Fibroblast of pulmonary artery (primary cell): ENCODE results near the gene PPIP5K1.
A peak's percentile ranks its signal among the peaks of the same experiment; 100 is the strongest.

ENCODE experiments used
- DNase-seq: peaks from one replicate; pipeline ENCODE4 v3.0.0-alpha.2; 2010; ENCODE audit warnings: low read depth
- H3K4me3 ChIP-seq: replicated peaks from 2 replicates; pipeline ENCODE4 v1.5.1; 2011; ENCODE audit warnings: low read depth, mild to moderate bottlenecking, control low read depth, low read length, moderate library complexity
- TF ChIP-seq, protein P1 (sequence below): IDR thresholded peaks from 2 replicates; pipeline ENCODE4 v1.5.1; 2011; ENCODE audit warnings: mild to moderate bottlenecking, control low read depth, low read length, inconsistent platforms; ENCODE audit errors: missing control alignments

PPIP5K1 gene

GRCh38 chr15:43510200-43511011 lies 79.6 kb downstream of the PPIP5K1 start:
- peak; percentile 99 for DNase-seq
- peak overlapping the region; percentile 71 for H3K4me3 ChIP-seq
- TF ChIP-seq, protein P1, sequence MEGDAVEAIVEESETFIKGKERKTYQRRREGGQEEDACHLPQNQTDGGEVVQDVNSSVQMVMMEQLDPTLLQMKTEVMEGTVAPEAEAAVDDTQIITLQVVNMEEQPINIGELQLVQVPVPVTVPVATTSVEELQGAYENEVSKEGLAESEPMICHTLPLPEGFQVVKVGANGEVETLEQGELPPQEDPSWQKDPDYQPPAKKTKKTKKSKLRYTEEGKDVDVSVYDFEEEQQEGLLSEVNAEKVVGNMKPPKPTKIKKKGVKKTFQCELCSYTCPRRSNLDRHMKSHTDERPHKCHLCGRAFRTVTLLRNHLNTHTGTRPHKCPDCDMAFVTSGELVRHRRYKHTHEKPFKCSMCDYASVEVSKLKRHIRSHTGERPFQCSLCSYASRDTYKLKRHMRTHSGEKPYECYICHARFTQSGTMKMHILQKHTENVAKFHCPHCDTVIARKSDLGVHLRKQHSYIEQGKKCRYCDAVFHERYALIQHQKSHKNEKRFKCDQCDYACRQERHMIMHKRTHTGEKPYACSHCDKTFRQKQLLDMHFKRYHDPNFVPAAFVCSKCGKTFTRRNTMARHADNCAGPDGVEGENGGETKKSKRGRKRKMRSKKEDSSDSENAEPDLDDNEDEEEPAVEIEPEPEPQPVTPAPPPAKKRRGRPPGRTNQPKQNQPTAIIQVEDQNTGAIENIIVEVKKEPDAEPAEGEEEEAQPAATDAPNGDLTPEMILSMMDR, result peak; percentile 46

DNA sequence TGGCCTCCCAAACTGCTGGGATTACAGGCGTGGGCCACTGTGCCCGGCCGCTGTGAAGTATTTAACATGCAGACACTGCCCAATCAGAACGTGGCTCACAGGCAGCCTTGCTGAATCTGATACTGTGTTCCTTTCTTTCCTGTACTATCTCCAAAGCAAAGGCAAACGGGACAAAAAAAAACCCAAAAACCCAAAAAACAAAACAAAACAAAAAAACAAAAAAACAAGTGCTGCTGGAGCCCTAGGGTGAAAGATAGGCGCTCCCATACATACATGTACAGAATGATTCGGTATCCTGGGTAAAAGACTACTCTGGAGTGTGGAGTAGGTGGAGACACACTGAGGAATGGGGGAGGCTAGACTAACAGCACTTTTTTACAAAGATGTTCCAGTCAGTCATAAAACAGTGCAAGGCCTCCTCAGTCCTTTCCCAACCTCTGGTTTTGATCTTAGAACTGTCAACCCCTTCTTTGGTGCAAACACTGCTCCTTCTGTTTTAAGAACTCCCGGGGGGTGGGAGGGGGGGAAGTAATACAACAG lies 80.3 kb downstream of the PPIP5K1 start:
- TF ChIP-seq, protein P1, result no peak
- peak overlapping the region; percentile 71 for H3K4me3 ChIP-seq
- no peak for DNase-seq

DNA sequence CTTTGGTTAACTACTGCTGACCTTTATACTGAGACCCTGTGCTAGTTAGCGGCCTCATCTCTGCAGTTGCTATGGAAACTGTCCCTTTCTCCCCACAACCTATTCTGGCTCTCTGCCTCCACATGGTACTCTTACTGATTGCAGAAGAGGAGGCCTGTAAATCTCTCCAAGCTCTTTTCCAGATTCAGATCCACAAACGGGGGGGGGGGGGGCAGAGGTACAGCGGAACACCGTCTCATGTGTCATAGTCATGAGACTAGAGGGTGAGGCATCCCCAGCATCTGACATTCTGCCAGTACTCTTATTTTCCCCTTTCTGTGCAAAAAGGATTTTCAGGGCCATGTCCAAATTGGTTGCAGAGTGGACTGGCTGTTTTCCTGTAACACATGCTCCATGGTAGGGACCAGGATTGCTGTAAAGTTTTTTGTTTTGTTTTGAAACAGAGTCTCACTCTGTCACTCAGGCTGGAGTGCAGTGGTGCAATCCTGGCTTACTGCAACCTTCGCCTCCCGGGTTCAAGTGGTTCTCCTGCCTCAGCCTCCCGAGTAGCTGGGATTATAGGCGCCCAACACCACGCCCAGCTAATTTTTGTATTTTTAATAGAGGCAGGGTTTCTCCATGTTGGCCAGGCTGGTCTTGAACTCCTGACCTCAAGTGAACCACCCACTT lies 80.9 kb downstream of the PPIP5K1 start:
- TF ChIP-seq, protein P1, result no peak
- DNase-seq, result peak; percentile 44
- no peak overlapping the region for H3K4me3 ChIP-seq

DNA sequence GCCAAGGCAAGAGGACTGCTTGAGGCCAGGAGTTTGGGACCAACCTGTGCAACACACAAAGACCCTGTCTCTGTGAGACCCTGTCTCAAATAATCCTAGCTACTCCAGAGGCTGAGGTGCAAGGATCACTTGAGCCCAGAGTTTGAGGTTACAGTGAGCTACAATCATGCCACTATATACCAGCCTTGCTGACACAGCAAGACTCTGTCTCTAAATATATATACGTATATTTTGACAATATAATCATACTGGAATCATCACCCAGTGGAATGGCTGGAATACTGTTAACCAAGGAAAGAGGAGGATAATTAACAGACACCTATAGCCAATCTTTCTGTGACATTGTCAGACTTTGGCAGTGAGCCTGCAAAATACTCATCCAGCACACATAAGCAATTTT lies 81.6 kb downstream of the PPIP5K1 start:
- no peak overlapping the region for H3K4me3 ChIP-seq
- DNase-seq, result no peak
- TF ChIP-seq, protein P1, result no peak

DNA sequence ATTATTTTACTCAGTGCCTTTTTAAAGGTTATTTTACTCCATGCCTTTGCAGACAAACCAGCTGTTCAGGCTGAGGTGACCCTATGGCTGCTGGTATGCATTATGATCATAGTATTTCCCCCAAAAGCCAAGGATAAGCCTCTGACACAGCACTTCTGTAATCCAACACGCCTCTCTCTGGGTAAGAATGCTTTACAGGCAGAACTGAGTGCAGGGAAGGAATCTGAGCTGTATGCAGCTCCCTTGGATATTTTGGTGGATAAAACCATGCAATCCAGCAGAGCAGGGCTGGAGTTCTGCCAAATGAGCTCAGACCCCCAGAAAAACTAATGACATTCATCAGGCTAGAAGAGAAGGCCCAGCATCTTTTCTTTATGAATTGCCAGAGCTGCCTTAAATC lies 84.3 kb downstream of the PPIP5K1 start:
- peak; percentile 56 for DNase-seq
- no peak overlapping the region for H3K4me3 ChIP-seq
- TF ChIP-seq, protein P1, result no peak

DNA sequence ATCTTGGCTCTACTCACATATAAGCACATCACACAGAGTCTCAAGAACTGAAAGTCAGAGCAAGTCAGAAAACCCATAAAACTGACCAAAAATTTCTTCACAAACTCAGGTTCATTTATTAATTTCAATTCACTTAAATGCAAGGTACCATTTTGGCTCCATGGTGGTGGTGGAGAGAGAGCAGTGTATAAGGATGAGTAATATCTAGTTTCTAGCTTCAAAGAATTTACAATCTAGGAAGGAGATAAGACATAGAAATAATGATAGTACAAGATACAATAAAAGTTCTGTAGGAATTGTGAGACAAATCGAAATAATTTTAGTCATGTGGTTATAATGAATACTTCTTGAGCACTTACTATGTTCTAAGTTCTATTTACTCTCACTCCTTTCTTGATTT lies 90.4 kb downstream of the PPIP5K1 start:
- no peak for DNase-seq
- TF ChIP-seq, protein P1, result no peak
- H3K4me3 ChIP-seq, result no peak overlapping the region

DNA sequence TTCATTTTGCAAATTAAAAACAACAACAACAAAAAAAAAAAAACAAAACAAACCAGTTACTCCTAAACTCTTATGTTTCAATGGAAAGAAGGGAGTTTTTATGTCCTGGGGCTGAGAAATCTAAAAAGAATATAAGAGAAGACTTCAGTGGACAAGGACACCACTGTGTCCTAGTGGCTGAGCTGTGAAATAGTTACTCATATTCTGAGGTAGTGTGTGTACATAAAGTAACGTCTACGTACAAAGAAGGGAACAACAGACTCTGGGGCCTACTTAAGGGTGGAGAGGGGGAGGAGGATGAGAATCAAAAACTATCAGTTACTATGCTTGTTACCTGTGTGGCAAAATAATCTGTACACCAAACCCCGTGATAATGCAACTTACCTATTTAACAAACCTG lies 91.0 kb downstream of the PPIP5K1 start:
- DNase-seq, result no peak
- no peak overlapping the region for H3K4me3 ChIP-seq
- TF ChIP-seq, protein P1, result no peak
